B cell (primary cell): ENCODE measurements around the gene FAHD2A.

Experiments used
- CTCF ChIP-seq: fragments of 200-600 bp; IDR thresholded peaks from one replicate; pipeline ENCODE4 v1.8.0; 2022; ENCODE audit warnings: antibody characterized with exemption, mild to moderate bottlenecking
- EZH2 ChIP-seq: IDR thresholded peaks from 2 replicates; pipeline ENCODE4 v1.6.1; 2012; ENCODE audit warnings: borderline replicate concordance, low read depth, mild to moderate bottlenecking, moderate library complexity, low read length; ENCODE audit not compliant: insufficient read depth, poor library complexity, severe bottlenecking

GRCh38 chr2:95372216-95372829, 30.2 kb upstream of the FAHD2A start:
- TF ChIP-seq CTCF, result no peak
- no peak for TF ChIP-seq EZH2
